Transverse colon (tissue), 4 donors: ENCODE measurements around the gene RNF121. TPM values are rescaled to one million over a fixed set of nuclear protein-coding genes. Genes with fewer than 3 reads are reported as not detected.
A peak's percentile ranks its signal among the peaks of the same experiment; 100 is the strongest.
"Not testable (repeated sequence)": the region's sequence is repeated elsewhere in the genome, so short reads cannot be mapped to it uniquely, and the experiment has no call there.

ENCODE experiments used
- DNase-seq: peaks from one replicate; pipeline ENCODE4 v3.0.0-alpha.2; 2019
- H3K27ac ChIP-seq, 4 donors: fragments of 200-600 bp; sonication (generic); 2 replicates each; pipeline ENCODE4 v1.5.1; 2016 to 2018; ENCODE audit warnings: inconsistent platforms in 4 of 4
- H3K27me3 ChIP-seq: fragments of 200-600 bp; sonication (generic); 2 replicates; pipeline ENCODE4 v1.5.1; 2017; ENCODE audit warnings: inconsistent platforms
- H3K36me3 ChIP-seq, 4 donors: fragments of 200-600 bp; sonication (generic); 2 replicates each; pipeline ENCODE4 v1.5.1; 2017 to 2019; ENCODE audit warnings: inconsistent platforms in 4 of 4
- H3K4me1 ChIP-seq, 4 donors: fragments of 200-600 bp; sonication (generic); 2 replicates each; pipeline ENCODE4 v1.5.1; 2017 to 2020; ENCODE audit warnings: inconsistent platforms in 4 of 4
- H3K4me3 ChIP-seq, 4 donors: fragments of 200-600 bp; sonication (generic); 1 replicate in 1 of 4; 2 replicates in 3 of 4; pipeline versions ENCODE4 v1.5.1 to v1.6.1; 2017 to 2019; ENCODE audit warnings: inconsistent platforms in 4 of 4
- H3K9me3 ChIP-seq, 2 donors: fragments of 200-600 bp; sonication (generic); 2 replicates each; pipeline ENCODE4 v1.5.1; 2017 to 2019; ENCODE audit warnings: inconsistent platforms in 2 of 2
- EP300 ChIP-seq: sonication (generic); formaldehyde crosslinking; IDR thresholded peaks from one replicate; pipeline ENCODE4 v1.6.1; 2017; ENCODE audit warnings: antibody characterized with exemption, low read depth
- POLR2A ChIP-seq: fragments of 450-650 bp; IDR thresholded peaks from one replicate; pipeline ENCODE4 v1.6.1; 2016; ENCODE audit warnings: antibody characterized with exemption, mild to moderate bottlenecking, moderate library complexity
- POLR2AphosphoS5 ChIP-seq, 3 donors: sonication (generic); formaldehyde crosslinking; IDR thresholded peaks; one replicate each; pipeline ENCODE4 v1.6.1; 2016; ENCODE audit warnings: antibody characterized with exemption in 3 of 3
- WGBS, 2 donors: methylation state at CpG; one replicate each; pipeline ENCODE4 v1.1.5; 2018; ENCODE audit warnings: low coverage in 1 of 2; 5-methylcytosine and 5-hydroxymethylcytosine counted together
- in situ Hi-C, 4 donors: fragments of 200-750 bp; cut with MboI; loops; one replicate each; pipeline versions ENCODE4 v1.15.0 to v1.15.1; 2017; ENCODE audit warnings: low sequenced_read_pairs in 3 of 4, low pct_ligation_motif_present in 1 of 4, low pct_unique_long_range_greater_than_20kb in 1 of 4
- intact Hi-C: fragments of 100-400 bp; cut with DNase I; formaldehyde crosslinking; loops from one replicate; pipeline ENCODE4 v1.15.1; 2023; ENCODE audit warnings: low total_unique reads
- total RNA-seq, 4 donors: library from RNA; depleted of rRNA; stranded (reverse); fragments of >200 nt; gene quantifications; one replicate each; pipeline ENCODE4 v1.1.0, GENCODE V29; 2016
- TF ChIP-seq, protein P1 (sequence below), 5 experiments: fragments of 200-600 bp in 3 of 5; fragments of 450-650 bp in 2 of 5; sonication (generic) in 3 of 5; IDR thresholded peaks; 1 replicate in 2 of 5; 2 replicates in 3 of 5; pipeline ENCODE4 v1.5.1; 2016 to 2017; ENCODE audit warnings: antibody characterized with exemption in 5 of 5, inconsistent platforms in 3 of 5, mild to moderate bottlenecking in 2 of 5, moderate library complexity in 1 of 5

Gene RNF121
- 10 to 100 TPM in 3 of 4 donors, 1 to 10 TPM in 1; 9.7 to 38.6 (median 31.4) TPM for total RNA-seq

DNA sequence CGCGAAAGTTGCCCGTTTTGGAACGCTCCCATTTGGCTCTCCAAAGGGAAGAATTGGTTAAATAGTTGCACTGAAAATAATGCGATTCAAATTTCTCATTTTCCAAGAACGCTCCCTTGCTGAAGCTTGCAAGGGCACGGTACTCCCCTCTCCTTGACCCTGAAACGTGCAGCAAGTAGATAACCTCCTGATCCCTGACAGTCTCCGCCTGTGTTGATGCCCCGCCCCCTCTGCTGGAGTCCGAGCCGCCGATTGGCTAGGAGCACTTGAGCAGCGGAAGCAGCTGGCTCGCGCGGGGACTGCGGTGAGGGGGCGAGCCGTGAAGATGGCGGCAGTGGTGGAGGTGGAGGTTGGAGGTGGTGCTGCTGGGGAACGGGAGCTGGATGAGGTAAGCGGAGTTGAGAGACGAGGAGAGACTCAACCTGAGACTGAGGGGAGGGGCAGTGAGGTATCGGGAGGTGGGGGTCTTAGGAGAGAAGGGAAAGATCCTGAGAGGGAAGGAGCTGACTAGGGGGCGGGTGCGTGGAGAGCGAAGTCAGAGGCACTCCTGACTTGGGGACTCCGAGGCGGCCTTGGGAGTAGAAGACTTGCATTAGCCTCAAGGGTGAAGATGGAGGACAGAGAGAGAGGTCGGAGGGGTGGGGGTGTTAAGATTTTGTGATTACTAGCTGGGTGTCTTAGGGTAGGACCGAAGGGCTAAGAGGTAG is at the start of gene RNF121:
RNF121 (plus strand) TSS at position 310 of the 707 bp plus-strand sequence; CDS start at position 326, 16 bp downstream.
- H3K27ac ChIP-seq: peak within 1 kb of the TSS; percentile 82 to 92 (median 89)
- H3K27me3 ChIP-seq: no peaks in the 10 kb centered on the region
- H3K36me3 ChIP-seq: no peaks in the 10 kb centered on the region
- in situ Hi-C loops (no loop called here), intact Hi-C loops (no loop called here)
- 1% methylated on average over 12 to 32 of the region's 32 CpGs for WGBS, 2 donors
- DNase-seq: peak; percentile 98
- H3K4me1 ChIP-seq: peaks cover 13 to 37% (median 18%) of the 10 kb centered on the region in 4 donors
- H3K4me3 ChIP-seq: peak within 1 kb of the TSS; percentile 60 to 88 (median 73)
- TF ChIP-seq POLR2A (peak; percentile 70), EP300 (no peak), POLR2AphosphoS5 (IDR thresholded peaks at IDR 0.05) (peak in 2 of 3 donors; percentile 51 to 75)
- TF ChIP-seq, protein P1, sequence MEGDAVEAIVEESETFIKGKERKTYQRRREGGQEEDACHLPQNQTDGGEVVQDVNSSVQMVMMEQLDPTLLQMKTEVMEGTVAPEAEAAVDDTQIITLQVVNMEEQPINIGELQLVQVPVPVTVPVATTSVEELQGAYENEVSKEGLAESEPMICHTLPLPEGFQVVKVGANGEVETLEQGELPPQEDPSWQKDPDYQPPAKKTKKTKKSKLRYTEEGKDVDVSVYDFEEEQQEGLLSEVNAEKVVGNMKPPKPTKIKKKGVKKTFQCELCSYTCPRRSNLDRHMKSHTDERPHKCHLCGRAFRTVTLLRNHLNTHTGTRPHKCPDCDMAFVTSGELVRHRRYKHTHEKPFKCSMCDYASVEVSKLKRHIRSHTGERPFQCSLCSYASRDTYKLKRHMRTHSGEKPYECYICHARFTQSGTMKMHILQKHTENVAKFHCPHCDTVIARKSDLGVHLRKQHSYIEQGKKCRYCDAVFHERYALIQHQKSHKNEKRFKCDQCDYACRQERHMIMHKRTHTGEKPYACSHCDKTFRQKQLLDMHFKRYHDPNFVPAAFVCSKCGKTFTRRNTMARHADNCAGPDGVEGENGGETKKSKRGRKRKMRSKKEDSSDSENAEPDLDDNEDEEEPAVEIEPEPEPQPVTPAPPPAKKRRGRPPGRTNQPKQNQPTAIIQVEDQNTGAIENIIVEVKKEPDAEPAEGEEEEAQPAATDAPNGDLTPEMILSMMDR (IDR thresholded peaks at IDR 0.05): no peak
- no peaks in the 10 kb centered on the region for H3K9me3 ChIP-seq

DNA sequence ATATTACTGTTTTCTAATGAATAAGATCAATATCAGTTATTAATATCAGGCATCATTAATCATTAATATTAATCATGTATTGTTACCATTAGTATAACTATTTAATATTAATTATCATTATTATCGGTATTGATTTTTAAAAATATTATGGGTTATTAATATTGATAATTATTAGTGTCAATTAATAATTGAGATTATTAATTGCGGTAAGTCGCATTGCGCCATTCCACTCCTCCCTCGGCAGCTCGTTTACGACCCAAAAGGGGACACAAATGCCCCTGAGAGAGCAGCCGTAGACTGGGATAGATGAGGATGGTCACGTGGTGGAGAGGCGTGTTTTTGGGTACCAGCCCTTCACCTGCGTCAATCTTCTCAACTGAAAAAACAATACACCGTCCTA is 43.0 kb upstream of the RNF121 start:
- intact Hi-C loops: not testable (repeated sequence)

DNA sequence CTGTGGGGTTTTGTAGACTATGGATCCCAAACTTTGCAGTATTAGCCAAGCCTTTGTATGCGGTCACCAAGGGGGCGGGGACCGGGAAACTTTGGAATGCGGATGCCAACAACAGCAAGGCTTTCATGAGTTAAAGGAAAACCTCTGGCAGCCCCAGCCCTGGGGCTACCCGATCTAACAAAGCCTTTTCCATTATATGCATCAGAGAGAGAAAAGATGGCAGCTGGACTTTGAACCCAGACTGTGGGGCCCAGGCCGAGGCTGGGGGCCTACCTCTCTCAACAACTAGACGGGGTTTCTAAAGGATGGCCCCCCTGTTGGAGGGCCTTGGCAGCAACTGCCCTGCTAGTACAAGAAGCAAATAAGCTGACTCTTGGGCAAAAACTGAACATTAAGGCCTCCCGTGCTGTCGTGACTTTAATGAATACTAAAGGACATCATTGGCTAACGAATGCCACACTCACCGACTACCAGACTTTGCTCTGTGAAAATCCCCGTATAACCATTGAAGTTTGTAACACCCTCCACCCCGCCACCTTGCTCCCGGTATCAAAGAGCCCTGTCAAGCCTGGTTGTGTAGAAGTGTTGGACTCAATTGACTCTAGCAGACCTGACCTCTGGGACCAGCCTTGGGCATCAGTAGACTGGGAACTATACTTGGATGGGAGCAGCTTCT is 40.4 kb upstream of the RNF121 start:
- intact Hi-C loops: not testable (repeated sequence)
- WGBS, 2 donors: 89 to 100% methylated on average over 5 to 13 of the region's 14 CpGs

More for the DNA sequence above, 43.0 kb upstream of the RNF121 start:
- H3K27ac ChIP-seq, H3K27me3 ChIP-seq, H3K36me3 ChIP-seq, H3K4me1 ChIP-seq, H3K9me3 ChIP-seq, DNase-seq, in situ Hi-C loops, H3K4me3 ChIP-seq: not testable (repeated sequence)
- WGBS, 2 donors: 94 to 95% methylated on average over 10 to 12 of the region's 12 CpGs

DNA sequence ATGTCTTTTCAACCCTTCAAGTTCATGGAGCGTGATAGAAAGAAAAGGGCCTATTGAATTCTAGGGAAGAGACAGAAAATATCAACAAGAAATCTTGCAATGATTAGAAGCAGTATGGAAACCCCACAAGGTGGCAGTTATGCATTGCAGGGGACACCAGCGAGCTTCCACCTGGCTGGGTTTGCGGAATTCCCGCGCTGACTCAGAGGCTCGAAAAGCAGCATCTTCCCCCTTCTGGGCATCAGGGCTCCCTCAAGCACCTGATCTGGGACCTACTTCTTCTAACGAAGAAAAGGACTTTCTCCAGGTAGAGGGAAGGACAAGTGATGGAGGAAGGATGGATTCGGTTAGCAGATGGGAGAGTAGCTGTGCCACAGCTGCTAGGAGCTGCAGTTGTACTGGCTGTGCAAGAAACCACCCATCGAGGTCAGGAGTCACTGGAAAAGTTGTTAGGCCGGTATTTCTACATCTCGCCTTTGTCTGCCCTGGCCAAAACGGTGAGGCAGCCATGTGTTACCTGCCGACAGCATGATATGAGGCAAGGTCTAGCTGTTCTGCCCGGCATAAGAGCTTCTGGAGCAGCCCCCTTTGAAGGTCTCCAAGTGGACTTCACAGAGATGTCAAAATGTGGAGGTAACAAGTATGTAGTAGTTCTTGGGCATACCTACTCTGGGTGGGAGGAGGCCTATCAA is 39.5 kb upstream of the RNF121 start:
- H3K4me1 ChIP-seq, intact Hi-C loops, H3K4me3 ChIP-seq, H3K27ac ChIP-seq, DNase-seq, in situ Hi-C loops, H3K9me3 ChIP-seq, H3K36me3 ChIP-seq, H3K27me3 ChIP-seq: not testable (repeated sequence)
- WGBS, 2 donors: 86 to 89% methylated on average over 5 to 14 of the region's 14 CpGs

More for the DNA sequence above, 40.4 kb upstream of the RNF121 start:
- DNase-seq, H3K36me3 ChIP-seq, H3K9me3 ChIP-seq, in situ Hi-C loops, H3K4me1 ChIP-seq, H3K27ac ChIP-seq, H3K4me3 ChIP-seq, H3K27me3 ChIP-seq: not testable (repeated sequence)

DNA sequence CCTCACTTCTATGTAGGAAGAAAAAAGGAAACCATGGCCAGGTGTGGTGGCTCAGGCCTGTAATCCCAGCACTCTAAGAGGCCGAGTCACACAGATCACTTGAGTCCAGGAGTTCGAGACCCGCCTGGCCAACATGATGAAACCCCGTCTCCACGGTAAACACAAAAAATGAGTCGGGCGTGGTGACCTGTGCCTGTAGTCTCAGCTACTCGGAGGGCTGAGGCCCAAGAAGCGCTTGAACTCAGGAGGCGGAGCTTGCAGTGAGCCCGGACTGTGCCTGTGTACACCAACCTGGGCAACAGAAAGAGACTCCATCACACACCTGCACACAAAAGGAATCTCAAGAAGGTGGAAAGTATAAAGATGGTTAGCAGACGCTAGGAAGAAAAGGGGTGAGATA is 32.9 kb upstream of the RNF121 start:
- TF ChIP-seq POLR2A (no peak), EP300 (no peak), POLR2AphosphoS5 (IDR thresholded peaks at IDR 0.05) (no peak)
- TF ChIP-seq, protein P1 (IDR thresholded peaks at IDR 0.05): no peak
- no peaks in the 10 kb centered on the region for H3K27me3 ChIP-seq

DNA sequence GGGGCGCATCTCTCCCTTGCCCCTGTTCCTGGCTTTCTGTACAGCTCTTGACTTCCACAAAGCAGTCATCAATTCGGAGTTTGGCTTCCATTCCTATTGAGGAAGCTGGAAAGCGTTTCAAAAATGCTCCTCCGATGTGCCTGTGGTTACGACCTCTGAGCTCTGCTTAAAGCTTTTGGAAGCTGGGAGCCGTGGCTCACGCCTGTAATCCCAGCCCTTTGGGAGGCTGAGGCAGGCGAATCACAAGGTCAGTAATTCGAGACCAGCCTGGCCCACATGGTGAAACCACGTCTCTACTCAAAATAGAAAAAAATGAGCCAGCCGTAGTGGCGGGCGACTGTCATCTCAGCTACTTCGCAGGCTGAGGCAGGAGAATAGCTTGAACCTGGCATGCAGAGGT is 27.7 kb upstream of the RNF121 start:
- H3K4me1 ChIP-seq, in situ Hi-C loops, H3K4me3 ChIP-seq, H3K27ac ChIP-seq, H3K36me3 ChIP-seq, DNase-seq, intact Hi-C loops, H3K9me3 ChIP-seq, H3K27me3 ChIP-seq: not testable (repeated sequence)
- 84 to 100% methylated on average over 1 to 14 of the region's 14 CpGs for WGBS, 2 donors

More for the DNA sequence above, 32.9 kb upstream of the RNF121 start:
- WGBS, 2 donors: 94 to 97% methylated on average over 6 to 12 of the region's 12 CpGs
- Histone ChIP-seq H3K9me3 (no peaks in the 10 kb centered on the region), H3K27ac (no peak overlapping the region), H3K4me3 (no peak overlapping the region), H3K4me1 (no peaks in the 10 kb centered on the region), H3K36me3 (no peaks in the 10 kb centered on the region)
- intact Hi-C loops (no loop called here), in situ Hi-C loops (no loop called here)
- no peak for DNase-seq
